ENCODE data around the gene CTIF. TPM values are rescaled to one million over a fixed set of nuclear protein-coding genes. Genes with fewer than 3 reads are reported as not detected.

The CTIF gene
- total and polyA plus RNA-seq, 2 donors (not counting 1 experiment from before 2014, with no cell fraction given): 27.2 to 28.1 TPM

GRCh38 chr18:48848641-48849143, 309.9 kb downstream of the CTIF start:
- Histone ChIP-seq H3K4me2 (ENCODE audit: extremely low read depth, insufficient read depth, low read length) (no peak overlapping the region), H3K27me3 (ENCODE audit: control insufficient read depth, insufficient read depth, low read length) (no peaks in the 10 kb centered on the region), H3K9ac (ENCODE audit: insufficient read depth, low read length) (no peak overlapping the region), H3K36me3 (ENCODE audit: control insufficient read depth, insufficient read depth, low read length) (peaks cover 2% of the 10 kb centered on the region), H3K27ac (ENCODE audit: insufficient read depth, low read length) (no peak overlapping the region), H3K9me3 (ENCODE audit: control insufficient read depth, insufficient read depth, low read depth, low read length) (no peaks in the 10 kb centered on the region), H3K4me3 (replicated peaks in 1 of 4; ENCODE audit: control extremely low read depth in 1 of 4, insufficient read depth in 1 of 4, low read depth in 3 of 4, low read length in 4 of 4) (no peak overlapping the region), H2AFZ (ENCODE audit: low read length) (no peak overlapping the region), H3K4me1 (ENCODE audit: control insufficient read depth, extremely low read depth, insufficient read depth, low read length) (peaks cover 3% of the 10 kb centered on the region), H4K20me1 (ENCODE audit: control insufficient read depth, extremely low read depth, insufficient read depth, low read length) (no peaks in the 10 kb centered on the region), H3K79me2 (ENCODE audit: control insufficient read depth, insufficient read depth, low read length) (no peaks in the 10 kb centered on the region)
- no peak for TF ChIP-seq CTCF (conservative IDR thresholded peaks at IDR 0.05 in 1 of 2, IDR thresholded peaks at IDR 0.05 in 1 of 2; ENCODE audit: low read depth in 1 of 2, low read length in 2 of 2)
- TF ChIP-seq EZH2 (IDR thresholded peaks at IDR 0.05; ENCODE audit: low read length, missing control alignments): no peak
- peak in 1 of 2 donors; percentile 73 for DNase-seq (ENCODE audit: low read depth in 2 of 2)

DNA sequence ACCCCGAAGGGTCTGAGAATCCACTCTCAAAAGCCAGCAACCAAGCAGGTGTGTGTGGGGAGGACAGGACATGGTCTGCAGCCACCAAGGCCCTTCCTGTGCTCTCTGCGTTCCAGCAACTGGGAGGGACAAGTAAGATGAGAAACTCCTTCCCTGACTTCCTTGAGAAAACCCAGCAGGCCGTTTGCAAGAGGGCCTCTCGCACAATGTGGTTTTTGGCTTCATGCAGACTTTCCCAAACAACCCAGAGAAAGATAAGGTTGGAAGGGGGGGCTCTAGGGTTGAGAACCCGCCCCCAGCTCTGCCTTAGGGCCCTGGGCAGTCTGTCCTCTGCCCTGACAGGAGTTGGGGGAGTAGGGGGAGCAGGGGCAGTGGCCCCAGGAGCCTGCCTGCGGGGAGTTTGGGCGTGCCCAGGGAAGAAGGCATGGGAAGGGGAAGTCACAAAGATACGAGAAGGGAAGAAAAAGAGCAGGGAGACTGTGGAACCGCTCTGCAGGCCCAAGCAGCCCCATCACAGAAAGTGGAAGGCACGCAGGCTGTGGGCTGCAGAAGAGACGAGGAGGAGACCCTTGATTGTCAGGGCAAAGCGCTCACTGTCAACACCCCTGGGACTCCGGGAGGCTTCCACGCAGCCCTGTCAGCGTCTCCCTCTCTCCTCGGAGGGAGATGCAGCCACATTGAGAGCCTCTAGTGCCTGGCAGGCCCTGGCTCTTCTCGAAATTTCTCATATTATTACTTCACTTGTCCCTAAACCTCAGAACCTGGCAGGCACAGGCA, 312.2 kb downstream of the CTIF start:
- Histone ChIP-seq H3K9ac (ENCODE audit: insufficient read depth, low read length) (no peak overlapping the region), H3K4me2 (ENCODE audit: extremely low read depth, insufficient read depth, low read length) (no peak overlapping the region)

DNA sequence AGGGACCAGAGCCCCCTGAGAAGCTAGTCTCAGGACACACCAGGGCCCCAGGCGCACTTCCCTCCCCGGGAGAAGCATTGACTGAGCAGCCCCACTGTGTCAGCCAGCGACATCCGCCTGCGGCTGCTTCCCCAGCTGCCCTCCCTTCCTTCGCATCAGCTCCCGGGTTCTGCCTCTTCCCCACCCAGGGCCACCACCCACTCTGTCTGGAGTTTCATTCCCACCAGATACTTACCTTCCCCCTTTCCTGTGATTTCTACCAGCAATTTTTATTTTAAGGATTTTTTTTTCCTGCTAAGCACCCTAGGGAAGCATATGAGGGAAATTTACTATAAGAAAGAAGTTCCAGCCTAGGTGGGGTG, 312.7 kb downstream of the CTIF start:
- no peaks in the 10 kb centered on the region for H4K20me1 ChIP-seq (ENCODE audit: control insufficient read depth, extremely low read depth, insufficient read depth, low read length)
- no peak overlapping the region for H3K4me2 ChIP-seq (ENCODE audit: extremely low read depth, insufficient read depth, low read length)
- no peak overlapping the region for H2AFZ ChIP-seq (ENCODE audit: low read length)
- no peaks in the 10 kb centered on the region for H3K27me3 ChIP-seq (ENCODE audit: control insufficient read depth, insufficient read depth, low read length)
- H3K4me3 ChIP-seq (replicated peaks in 1 of 4; ENCODE audit: control extremely low read depth in 1 of 4, insufficient read depth in 1 of 4, low read depth in 3 of 4, low read length in 4 of 4): no peak overlapping the region
- TF ChIP-seq EZH2 (IDR thresholded peaks at IDR 0.05; ENCODE audit: low read length, missing control alignments) (no peak), CTCF (conservative IDR thresholded peaks at IDR 0.05 in 1 of 2, IDR thresholded peaks at IDR 0.05 in 1 of 2; ENCODE audit: low read depth in 1 of 2, low read length in 2 of 2) (no peak)
- no peaks in the 10 kb centered on the region for H3K79me2 ChIP-seq (ENCODE audit: control insufficient read depth, insufficient read depth, low read length)
- no peaks in the 10 kb centered on the region for H3K9me3 ChIP-seq (ENCODE audit: control insufficient read depth, insufficient read depth, low read depth, low read length)
- H3K9ac ChIP-seq (ENCODE audit: insufficient read depth, low read length): no peak overlapping the region
- DNase-seq (ENCODE audit: low read depth in 2 of 2): peak in 1 of 2 donors; percentile 53
- H3K4me1 ChIP-seq (ENCODE audit: control insufficient read depth, extremely low read depth, insufficient read depth, low read length): peaks cover 3% of the 10 kb centered on the region
- H3K36me3 ChIP-seq (ENCODE audit: control insufficient read depth, insufficient read depth, low read length): no peaks in the 10 kb centered on the region
- no peak overlapping the region for H3K27ac ChIP-seq (ENCODE audit: insufficient read depth, low read length)

More for the DNA sequence above, 312.2 kb downstream of the CTIF start:
- Histone ChIP-seq H2AFZ (ENCODE audit: low read length) (no peak overlapping the region), H3K27me3 (ENCODE audit: control insufficient read depth, insufficient read depth, low read length) (no peaks in the 10 kb centered on the region), H3K79me2 (ENCODE audit: control insufficient read depth, insufficient read depth, low read length) (no peaks in the 10 kb centered on the region), H3K4me1 (ENCODE audit: control insufficient read depth, extremely low read depth, insufficient read depth, low read length) (peaks cover 3% of the 10 kb centered on the region), H3K36me3 (ENCODE audit: control insufficient read depth, insufficient read depth, low read length) (no peaks in the 10 kb centered on the region), H3K9me3 (ENCODE audit: control insufficient read depth, insufficient read depth, low read depth, low read length) (no peaks in the 10 kb centered on the region), H3K4me3 (replicated peaks in 1 of 4; ENCODE audit: control extremely low read depth in 1 of 4, insufficient read depth in 1 of 4, low read depth in 3 of 4, low read length in 4 of 4) (no peak overlapping the region), H3K27ac (ENCODE audit: insufficient read depth, low read length) (no peak overlapping the region), H4K20me1 (ENCODE audit: control insufficient read depth, extremely low read depth, insufficient read depth, low read length) (no peaks in the 10 kb centered on the region)
- DNase-seq (ENCODE audit: low read depth in 2 of 2): peak; percentile 57 to 70
- no peak for TF ChIP-seq CTCF (conservative IDR thresholded peaks at IDR 0.05 in 1 of 2, IDR thresholded peaks at IDR 0.05 in 1 of 2; ENCODE audit: low read depth in 1 of 2, low read length in 2 of 2)
- TF ChIP-seq EZH2 (IDR thresholded peaks at IDR 0.05; ENCODE audit: low read length, missing control alignments): no peak
